Spleen (tissue), 7 donors: ENCODE results near the gene NCLN.

Experiments used
- CTCF ChIP-seq, 11 experiments: fragments of 200-600 bp in 7 of 11; fragments of 450-650 bp in 4 of 11; sonication (generic) in 4 of 11; IDR thresholded peaks in 8 of 11; conservative IDR thresholded peaks in 3 of 11; 1 replicate in 7 of 11; 2 replicates in 4 of 11; pipeline versions ENCODE4 v1.4.0 to v1.8.0; 2016 to 2021; ENCODE audit warnings: antibody characterized with exemption in 11 of 11, inconsistent platforms in 4 of 11, mild to moderate bottlenecking in 1 of 11
- POLR2A ChIP-seq, 3 donors: fragments of 450-650 bp; IDR thresholded peaks; one replicate each; pipeline ENCODE4 v1.5.1; 2017; ENCODE audit warnings: antibody characterized with exemption in 3 of 3, mild to moderate bottlenecking in 1 of 3
- POLR2AphosphoS5 ChIP-seq, 3 donors: sonication (generic); formaldehyde crosslinking; IDR thresholded peaks; one replicate each; pipeline ENCODE4 v1.5.1; 2017; ENCODE audit warnings: antibody characterized with exemption in 3 of 3
- donor health status: DM: no; HTN: no; CAD: no; lungs with moderate emphysema.
- donor health status: DM: no; HTN: no; CAD: no.
- donor health status: DM: no; HTN: no; CAD: no.

GRCh38 chr19:3171894-3172672, 13.6 kb upstream of the NCLN start:
- no peak for TF ChIP-seq CTCF (IDR thresholded peaks at IDR 0.05 in 8 of 11, conservative IDR thresholded peaks at IDR 0.05 in 3 of 11)
- TF ChIP-seq POLR2A (IDR thresholded peaks at IDR 0.05): no peak
- no peak for TF ChIP-seq POLR2AphosphoS5 (IDR thresholded peaks at IDR 0.05)
